ENCODE data around the gene BYSL.

GRCh38 chr6:41976794-41977484 lies 55.6 kb downstream of the BYSL start:
- TF ChIP-seq CTCF (conservative IDR thresholded peaks at IDR 0.05; ENCODE audit: low read length): no peak
- TF ChIP-seq EZH2phosphoT487 (IDR thresholded peaks at IDR 0.05; ENCODE audit: borderline replicate concordance, low read depth, low read length): no peak
